ENCODE results near the gene ADCK1.
"Not testable (repeated sequence)": the region's sequence is repeated elsewhere in the genome, so short reads cannot be mapped to it uniquely, and the experiment has no call there.

Gene ADCK1

DNA sequence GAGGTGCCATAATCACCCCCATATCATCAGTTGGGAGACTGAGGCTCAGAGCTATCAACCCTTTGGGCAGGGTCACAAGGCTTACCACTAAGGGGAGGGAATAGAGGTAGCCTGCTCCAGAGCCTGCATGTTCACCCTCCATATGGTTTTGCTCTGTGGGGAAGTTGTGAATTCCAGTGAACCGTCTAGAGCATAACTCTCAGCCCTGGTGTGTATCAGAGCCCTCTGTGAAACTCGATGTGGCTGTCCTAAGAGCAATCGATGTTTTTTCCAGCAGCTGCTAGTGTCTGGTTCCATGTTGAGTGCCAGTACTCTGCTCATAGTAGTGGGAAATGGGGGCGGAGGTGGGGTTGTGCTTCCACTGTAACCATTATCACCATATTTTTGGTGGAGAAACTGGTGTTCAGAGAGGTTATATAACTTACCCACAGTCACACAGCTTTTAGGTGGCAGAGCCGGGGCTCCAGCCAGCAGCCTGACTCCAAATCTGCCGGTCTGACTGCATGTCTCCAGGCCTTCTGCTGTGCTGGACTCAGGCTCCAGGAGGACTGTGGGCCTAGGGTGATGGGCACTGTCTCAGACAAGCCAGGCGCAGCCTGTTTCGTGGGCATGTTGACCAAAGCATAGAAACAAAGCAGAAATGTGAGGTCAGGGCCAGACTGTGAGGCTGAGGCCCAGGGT lies 104.2 kb downstream of the ADCK1 start:
- DNase-seq: no peak

DNA sequence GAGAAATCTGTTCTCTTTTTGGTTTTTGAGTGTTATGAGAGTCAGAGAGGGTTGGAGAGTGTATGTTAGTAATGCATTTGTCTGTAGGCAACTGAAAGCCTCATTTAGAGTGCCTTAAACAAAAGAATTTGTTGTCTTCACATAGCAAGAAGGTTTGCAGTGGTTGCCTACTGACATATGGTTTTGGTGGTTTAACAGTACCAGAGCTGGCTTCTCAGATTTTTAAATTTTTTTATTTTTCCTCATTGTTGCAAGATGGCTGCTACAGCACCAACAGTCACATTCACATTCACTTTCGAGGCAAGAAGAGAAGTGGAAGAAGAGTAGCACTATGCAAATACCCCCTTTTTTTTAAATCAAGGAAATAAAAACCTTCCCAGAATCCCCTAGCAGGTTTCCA lies 106.5 kb downstream of the ADCK1 start:
- no peak for DNase-seq

DNA sequence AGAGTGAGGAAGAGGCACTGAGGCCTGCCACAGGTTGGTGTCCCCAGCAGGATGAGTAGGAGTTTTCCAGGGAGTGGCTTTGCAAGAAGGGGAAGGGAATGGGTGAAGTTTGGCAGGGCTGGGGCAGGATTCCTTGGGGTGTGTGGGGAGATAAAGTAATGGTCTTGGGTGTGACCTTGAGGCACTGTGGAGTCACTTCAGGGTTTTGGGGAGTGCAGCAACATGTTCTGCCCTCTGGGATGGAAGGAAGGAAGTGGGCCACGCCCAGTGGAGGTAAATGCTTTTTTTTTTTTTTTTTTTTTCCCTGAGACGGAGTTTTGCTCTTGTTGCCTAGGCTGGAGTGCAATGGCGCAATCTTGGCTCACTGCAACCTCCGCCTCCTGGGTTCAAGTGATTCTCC lies 108.9 kb downstream of the ADCK1 start:
- DNase-seq: no peak

DNA sequence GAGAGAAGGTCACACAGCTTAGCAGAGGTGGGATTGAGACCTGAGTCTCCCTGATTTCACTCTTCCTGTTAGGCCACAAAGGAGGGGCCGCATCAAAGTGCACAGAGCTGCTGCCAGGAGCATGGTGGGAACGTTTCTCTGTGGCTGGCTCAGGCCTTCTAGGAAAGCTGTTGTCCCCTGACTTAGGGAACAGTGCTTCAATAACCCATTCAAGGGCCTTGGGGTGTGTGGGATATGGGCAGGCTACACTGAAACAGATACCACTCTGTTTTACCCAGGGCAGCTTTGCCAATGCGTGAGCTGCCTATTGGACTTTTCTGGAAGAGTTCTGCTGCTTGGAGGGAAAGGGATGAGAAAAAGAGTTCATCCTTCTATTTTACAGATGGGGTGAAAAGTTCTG lies 110.0 kb downstream of the ADCK1 start:
- no peak for DNase-seq

DNA sequence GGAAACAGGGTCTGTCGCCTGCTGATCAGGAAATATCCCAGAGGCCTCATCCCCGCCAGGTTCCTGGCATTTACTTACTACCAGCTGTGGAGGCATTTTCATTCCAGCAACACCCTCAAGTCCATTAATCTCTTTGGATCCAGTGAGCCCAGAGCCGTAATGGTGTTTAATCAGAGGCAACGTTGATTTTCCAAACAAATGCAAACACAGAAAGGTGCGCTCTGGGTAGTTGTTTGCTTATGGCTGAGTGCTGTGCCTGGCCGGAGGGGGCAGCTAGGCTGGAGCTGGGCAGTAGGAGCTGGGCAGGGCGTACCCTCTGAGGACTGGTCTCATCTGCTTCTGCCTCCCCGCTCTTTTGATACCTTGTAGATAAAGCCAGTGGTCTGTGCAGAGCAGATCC lies 110.6 kb downstream of the ADCK1 start:
- no peak for DNase-seq

DNA sequence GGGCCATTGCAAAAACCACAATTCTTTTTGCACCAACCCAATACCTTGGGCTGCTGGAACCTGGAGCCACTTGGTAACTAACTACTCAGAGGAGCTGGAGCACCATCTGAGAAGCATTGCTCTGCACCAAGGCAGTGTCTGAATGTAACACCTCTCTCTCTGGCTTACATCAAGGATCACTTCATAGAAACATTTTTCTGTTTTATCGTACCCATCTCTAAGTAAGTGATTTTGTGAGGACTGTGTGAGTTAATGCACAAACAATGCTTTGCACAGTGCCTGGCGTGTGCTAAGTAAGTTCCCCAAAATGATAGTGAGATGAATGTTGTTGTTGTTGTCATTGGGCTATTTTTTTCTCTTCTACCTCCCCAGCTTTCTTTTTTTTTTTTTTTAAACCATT lies 111.4 kb downstream of the ADCK1 start:
- DNase-seq: no peak

DNA sequence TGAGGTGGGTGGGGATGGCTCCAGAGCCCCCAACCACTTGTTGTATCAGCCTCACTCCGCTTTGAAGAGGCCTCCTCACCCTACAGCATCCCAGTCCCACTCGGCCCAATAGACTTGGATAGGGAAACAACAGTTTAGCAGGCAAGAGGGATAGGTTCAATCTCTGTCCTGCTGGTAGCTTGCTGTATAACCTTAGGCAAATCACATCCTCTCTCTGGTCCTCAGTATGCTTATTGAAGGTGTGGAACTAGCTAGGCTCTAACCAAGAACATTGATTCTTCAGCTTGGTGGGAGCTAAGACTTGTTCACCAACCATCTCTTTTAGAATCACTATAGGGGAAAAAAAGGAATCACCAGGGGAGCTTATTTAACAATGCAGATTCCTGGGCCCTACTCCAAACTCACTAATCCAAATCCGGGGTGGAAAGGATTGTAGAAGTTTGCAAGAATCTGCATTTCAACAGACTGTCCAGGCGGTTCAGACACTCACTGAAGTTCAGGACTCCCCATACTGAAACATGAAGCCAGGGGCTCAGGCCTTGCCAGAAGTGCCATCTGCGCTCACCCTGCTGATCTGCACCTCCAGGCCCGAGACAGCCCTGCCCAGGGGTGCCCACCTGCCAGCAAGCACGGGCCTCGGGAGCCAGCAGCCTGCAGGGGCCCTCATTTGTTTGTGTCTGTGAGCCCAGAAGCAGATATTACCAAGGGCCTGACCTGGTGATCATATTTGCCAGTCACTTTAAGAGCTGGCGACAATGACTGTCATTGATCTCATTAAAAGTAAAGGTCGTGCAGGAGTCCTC lies 113.0 kb downstream of the ADCK1 start:
- DNase-seq: no peak

DNA sequence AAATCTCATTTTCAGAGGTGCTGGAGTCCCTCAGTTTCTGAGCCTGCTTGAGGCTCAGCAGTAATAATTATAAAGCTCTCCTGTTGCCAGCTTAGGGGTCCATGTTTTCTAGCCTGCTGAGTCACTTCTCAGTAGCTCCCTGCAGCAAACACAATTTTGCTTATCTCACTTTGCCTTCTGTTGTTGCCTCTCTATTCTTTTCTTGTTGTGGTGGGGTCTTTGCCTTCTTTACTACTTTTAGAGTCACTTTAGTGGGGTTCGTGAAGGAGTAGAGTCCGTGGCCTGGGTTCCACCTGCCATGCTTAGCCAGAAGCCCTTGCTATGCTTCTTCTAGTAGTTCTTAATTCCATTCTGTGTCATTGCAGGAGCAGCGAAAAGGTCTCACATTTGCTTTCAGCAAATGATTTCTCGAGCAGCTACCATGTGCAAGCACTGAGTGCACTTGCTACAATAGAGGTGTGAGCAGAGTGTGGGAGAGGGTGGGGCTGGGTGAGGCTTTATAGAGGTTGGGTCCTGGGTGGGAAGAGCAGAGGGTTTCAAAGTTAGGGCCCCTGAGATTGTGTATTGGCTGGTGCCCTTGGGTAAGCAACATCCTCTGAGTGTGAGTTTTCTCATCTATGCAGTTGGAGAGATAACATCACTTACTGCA lies 114.3 kb downstream of the ADCK1 start:
- no peak for DNase-seq

DNA sequence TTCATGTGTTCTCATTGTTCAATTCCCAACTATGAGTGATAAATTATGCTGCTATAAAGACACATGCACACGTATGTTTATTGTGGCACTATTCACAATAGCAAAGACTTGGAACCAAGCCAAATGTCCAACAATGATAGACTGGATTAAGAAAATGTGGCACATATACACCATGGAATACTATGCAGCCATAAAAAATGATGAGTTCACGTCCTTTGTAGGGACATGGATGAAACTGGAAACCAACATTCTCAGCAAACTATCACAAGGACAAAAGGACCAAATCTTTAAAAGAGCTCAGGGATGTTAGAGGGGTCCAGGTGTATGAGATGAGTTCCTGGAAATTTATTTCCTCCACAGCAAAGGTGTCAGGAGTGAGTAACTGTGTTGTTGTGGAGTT lies 115.5 kb downstream of the ADCK1 start:
- not testable (repeated sequence) for DNase-seq

DNA sequence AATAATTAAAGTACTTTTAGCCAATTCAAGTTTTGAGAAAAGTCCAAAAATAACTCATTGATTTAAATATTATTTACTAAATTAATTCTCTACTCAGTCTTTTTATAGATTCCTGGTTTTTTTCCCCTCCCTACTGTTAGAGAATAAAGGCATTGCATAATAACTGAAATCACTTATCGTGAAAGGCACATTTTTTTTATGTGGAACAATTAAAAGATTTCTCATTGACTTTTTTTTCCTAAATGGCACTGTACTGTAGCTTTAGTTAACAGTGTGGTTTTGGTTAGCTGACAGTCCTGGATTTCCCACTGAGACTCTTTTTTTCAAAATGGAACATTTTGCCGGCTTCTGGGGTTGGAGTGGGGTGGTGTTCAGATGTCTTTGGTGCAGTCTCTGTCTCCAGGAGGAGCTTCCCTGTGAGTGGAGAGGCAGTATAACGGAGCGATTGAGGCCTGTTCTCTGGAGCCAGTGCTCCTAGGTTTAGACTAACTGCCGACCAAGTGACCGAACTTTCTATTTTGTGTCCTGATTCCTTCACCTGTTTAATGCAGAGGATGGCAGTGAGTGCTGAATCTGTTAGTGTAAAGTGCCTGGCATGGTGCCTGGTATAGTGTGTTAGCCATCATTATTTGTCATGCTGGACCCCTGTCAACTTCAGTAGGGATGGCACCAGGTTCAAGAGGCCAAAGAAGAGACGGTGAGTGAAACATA lies 117.7 kb downstream of the ADCK1 start:
- DNase-seq: no peak

DNA sequence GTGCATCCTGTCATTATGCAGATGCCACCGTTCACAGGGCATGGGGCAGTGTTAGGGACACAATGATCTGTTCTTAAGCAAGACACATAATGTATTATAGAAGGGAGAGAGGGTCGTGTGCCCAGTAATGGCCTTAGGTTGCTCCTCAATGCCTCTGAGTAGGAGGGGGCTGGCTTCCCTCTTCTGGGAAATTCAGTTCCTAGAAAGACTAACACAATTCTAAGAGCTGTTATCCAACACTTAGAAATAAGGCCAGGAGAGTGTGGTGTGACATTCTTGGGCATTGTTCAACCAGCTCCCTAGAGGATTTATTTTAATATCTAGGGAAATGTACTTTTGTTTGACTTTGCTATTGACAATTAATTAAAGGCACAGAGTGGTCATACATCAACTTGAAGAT lies 118.5 kb downstream of the ADCK1 start:
- DNase-seq: no peak

DNA sequence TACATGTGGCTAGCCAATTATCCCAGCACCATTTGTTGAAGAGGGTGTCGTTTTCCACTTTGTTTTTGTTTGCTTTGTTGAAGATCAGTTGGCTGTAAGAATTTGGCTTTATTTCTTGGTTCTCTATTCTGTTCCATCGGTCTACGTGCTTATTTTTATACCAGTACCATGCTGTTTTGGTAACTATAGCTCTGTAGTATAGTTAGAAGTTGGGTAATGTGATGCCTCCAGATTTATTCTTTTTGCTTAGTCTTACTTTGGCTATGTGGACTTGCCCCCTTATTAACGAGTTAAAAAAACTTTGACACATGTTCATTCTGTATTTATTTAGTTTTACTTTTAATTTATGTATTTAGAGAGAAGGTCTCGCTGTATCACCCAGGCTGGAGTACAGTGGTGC lies 120.4 kb downstream of the ADCK1 start:
- no peak for DNase-seq

DNA sequence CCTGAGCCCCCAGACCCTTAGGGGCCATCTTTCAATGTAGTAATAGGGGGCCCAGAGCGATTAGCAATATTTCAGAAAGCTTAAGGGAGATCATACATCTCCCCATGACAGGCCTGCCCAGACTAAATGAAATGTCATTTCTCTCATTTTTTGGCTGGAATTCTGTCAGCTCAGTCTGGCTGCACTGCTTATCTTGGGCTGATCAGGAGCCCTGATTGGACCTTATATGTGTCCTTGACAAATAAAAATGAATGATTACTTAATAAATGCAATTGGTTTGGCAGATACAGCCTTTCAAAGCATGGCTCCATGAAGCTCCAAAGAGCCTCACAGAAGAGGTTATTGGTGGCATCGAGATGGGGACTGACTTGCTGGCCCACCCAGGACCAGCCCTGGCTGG lies 121.9 kb downstream of the ADCK1 start:
- no peak for DNase-seq

DNA sequence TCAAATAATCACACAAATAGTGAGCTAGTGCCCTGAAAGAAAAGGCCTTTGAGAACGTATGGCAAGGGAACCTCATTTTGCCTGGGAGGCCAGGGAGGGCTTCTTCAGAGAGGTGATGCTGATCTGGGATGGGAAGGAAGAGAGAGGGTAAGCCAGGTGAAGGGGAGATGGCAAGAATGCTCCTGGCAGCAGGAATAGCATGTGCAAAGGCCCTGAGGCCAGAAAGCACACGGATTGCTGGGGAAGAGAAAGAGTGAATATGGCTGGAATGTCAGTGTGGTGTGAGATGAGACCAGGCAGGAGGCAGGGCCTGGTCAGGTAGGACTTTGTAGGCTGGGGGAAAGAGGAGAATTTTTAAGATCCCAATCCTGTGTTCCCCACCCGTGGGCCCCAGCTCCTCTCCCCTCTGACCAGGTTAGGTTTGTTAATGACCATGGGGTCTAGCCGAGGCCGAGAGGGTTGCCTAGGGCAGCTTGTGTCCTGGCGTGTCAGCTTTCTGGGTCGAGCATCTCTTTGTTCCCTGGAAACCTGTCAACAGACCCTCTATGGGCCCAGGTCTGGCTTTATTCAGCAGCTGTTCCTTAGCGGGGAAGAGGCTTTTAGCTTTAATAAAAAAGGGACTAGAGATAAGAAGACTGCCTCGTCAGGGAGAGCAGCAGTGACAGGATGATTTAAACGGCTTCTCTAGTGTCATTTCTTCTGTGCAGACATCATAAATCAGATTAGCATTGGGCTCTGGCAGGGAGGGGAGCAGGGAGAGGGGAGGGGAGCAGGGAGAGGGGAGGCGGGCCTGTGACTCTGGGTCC lies 123.4 kb downstream of the ADCK1 start:
- no peak for DNase-seq

DNA sequence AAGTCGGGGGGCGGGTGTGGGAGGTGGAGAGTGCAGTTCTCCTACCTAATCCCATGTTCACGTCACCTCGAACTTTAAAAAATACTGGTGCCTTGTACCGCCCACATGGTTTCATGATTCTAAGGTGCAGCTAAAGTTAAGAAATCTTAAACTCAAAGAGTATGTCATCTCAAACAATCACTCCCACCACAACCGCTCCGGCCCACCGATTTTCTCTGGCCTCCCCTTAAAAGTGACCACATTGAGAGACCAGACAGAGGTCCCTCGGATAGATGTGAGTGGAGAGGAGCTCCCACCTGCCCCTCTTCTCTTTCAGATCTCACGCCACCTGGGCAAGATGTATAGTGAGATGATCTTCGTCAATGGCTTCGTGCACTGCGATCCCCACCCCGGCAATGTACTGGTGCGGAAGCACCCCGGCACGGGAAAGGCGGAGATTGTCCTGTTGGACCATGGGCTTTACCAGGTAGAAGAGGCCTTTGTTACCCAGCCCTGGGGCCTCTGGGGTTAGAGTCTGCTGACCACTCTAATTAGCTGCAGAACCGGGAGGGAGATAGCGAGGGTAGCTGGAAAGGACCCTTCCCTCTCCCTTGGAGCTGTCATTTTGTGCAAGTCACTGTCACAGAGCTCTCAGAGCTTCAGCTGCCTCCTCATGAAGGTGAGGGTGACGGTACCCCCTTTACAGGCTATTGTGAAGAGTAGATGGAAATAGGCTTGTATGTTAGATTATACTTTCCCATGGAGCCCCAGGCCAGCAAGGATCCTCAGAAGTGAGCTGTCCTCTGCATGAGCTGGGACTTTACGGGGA lies 124.4 kb downstream of the ADCK1 start:
- DNase-seq: no peak

DNA sequence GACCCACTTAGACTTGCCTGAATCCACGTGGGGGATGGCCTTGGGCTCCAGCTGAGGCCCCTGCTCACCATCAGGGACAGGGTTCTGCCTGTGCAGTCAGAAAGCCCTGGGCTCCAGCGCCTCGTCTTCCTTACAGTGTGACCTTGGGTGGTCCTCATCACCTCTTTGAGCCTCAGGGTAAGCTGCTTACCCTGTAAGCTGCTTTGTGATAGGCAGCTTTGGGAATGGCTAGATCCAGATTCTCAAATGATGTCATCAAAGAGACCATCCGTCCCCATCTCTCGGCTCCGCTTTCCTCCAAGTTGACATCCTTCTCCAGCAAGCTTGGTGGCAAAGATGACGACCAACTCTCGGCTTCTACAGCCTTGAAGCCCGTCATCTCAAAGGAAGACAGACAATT lies 127.0 kb downstream of the ADCK1 start:
- DNase-seq: no peak

DNA sequence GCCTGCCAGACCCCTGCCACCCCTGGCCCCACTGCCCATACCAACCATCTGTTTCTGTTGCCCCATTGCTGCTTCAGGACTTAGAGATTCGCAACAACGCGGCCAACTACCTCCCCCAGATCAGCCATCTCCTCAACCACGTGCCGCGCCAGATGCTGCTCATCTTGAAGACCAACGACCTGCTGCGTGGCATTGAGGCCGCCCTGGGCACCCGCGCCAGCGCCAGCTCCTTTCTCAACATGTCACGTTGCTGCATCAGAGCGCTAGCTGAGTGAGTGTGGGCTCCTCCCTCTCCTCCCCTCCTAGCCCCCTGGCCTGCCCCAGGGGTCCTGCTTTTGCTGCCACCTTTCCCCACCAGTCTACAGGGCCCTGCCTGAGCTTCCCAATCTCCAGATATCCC lies 131.5 kb downstream of the ADCK1 start:
- no peak for DNase-seq

DNA sequence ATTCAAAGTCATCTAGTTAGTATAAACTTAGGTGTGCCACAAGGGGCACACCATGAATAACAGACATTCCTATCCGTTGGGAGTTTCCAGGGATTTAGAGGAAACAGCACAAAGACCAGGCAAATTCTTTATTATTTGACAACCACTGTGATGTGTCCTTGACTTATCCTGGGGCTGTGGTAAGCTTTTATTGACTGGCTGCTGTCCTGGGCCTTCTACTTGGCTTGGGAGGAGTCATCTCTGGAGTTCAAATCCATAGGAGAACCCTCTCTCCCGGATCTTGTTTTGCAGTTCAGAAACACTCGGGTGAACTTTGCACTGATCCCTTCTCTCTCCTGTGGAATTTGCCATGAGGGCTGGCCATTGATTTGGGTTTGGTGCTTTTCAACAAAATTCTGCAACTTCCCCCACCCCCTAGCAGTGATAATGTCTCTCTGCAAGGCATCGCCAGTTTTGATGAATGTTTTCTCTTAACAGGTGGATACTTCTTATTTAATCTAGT lies 136.3 kb downstream of the ADCK1 start:
- DNase-seq: no peak

DNA sequence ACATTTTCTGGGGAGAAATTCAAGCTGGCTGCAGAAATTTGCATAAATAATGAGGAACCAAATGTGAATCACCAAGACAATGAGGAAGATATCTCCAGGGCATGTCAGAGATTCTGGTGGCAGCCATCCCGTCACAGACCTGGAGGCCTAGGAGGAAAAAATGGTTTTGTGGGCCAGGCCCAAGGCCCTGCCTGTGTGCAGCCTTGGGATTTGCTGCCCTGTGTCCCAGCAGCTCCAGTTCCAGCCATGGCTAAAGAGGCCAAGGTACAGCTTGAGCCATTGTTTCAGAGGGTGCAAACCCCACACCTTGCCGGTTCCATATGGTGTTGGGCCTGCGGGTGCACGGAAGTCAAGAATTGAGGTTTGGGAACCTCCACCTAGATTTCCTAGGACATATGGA lies 147.5 kb downstream of the ADCK1 start:
- no peak for DNase-seq

DNA sequence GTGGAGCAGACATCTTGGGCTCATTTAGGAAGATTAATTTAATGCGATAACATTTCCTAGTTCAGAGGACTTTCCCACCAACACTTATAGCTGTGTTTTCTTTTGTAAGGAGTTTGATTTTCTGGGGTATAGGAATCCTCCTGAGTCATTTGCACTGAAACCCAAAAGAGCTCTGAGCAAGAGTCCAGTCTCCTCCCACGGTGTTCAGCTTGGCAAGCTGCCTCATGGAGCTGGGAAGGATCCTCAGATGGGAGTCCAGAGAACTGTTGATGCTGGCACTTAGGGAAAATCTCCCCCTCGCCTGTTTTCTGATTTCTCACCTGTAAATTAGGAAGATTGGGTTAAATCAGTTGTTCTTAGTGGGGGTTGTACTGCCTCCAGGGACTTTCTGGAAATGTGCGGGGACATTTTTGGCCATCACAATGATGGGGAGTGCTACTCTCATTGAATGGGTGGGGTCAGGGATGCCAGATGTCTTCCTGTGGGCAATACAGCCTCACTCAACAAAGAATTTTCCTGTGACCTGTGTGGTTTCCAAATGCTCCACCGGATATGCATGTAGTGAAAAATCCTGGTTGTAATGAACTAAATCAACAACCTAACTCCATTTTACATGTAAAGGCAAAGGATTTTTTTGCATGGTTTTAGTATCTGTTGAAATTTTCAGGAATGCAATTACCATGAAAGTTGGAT lies 150.6 kb downstream of the ADCK1 start:
- no peak for DNase-seq

Data from activated CD4-positive, CD25-positive, alpha-beta regulatory T cell treated with anti-CD3 and anti-CD28 coated beads, Interleukin-2, amount 50 U/mL, for 72 hours (primary cell).